Kidney (tissue), 14 donors: ENCODE results near the gene RAB11FIP3. TPM values are rescaled to one million over a fixed set of nuclear protein-coding genes. Genes with fewer than 3 reads are reported as not detected.

Experiments
- DNase-seq, 5 donors: peaks; one replicate each; pipeline ENCODE4 v3.0.0-alpha.2; 2013 to 2020
- FAIRE-seq: peaks from 2 replicates; lab custom pipeline; 2012; peaks lifted over from hg19 to GRCh38; lab: Jason Lieb, UNC
- H3K27ac ChIP-seq, 2 donors: one replicate each; pipeline ENCODE4 v1.7.0; 2013; ENCODE audit warnings: low read depth in 2 of 2, low read length in 2 of 2, inconsistent platforms in 1 of 2
- H3K27me3 ChIP-seq: one replicate; pipeline ENCODE4 v1.7.1; 2013; ENCODE audit warnings: low read length, inconsistent platforms; ENCODE audit not compliant: control insufficient read depth, insufficient read depth
- H3K36me3 ChIP-seq, 3 donors: one replicate each; pipeline versions ENCODE4 v1.7.0 to v1.7.1; 2013; ENCODE audit warnings: low read length in 3 of 3, control low read depth in 1 of 3, inconsistent platforms in 1 of 3; ENCODE audit not compliant: insufficient read depth in 3 of 3, control insufficient read depth in 2 of 3
- H3K4me1 ChIP-seq, 3 donors: one replicate each; pipeline versions ENCODE4 v1.7.0 to v1.7.1; 2013; ENCODE audit warnings: low read length in 3 of 3, inconsistent platforms in 1 of 3, low read depth in 1 of 3; ENCODE audit not compliant: control insufficient read depth in 2 of 3, insufficient read depth in 2 of 3
- H3K4me3 ChIP-seq, 3 donors: one replicate each; pipeline versions ENCODE4 v1.7.0 to v1.8.1; 2013; ENCODE audit warnings: low read length in 3 of 3, control low read depth in 1 of 3, inconsistent platforms in 1 of 3
- H3K9ac ChIP-seq, 3 donors: one replicate each; pipeline versions ENCODE4 v1.7.0 to v1.7.1; 2013; ENCODE audit warnings: low read length in 3 of 3, control low read depth in 1 of 3, inconsistent platforms in 1 of 3
- H3K9me3 ChIP-seq, 3 donors: one replicate each; pipeline versions ENCODE4 v1.7.0 to v1.7.1; 2013; ENCODE audit warnings: low read length in 3 of 3, control low read depth in 1 of 3, inconsistent platforms in 1 of 3; ENCODE audit not compliant: control insufficient read depth in 2 of 3, insufficient read depth in 1 of 3
- intact Hi-C: fragments of 100-400 bp; cut with DNase I; formaldehyde crosslinking; loops from one replicate; pipeline ENCODE4 v1.11.1; 2022
- polyA plus RNA-seq: library from polyadenylated mRNA; stranded (reverse); fragments of 350-450 nt; fragmentation: Illumina TruSeq; extraction: RNeasy Lipid Tissue Mini Kit (QIAGEN cat#74804); gene quantifications from one replicate; pipeline ENCODE4 v1.2.3, GENCODE V29; 2014; ENCODE audit warnings: low read depth, low replicate concordance; ENCODE audit not compliant: insufficient read depth
- total RNA-seq: library from RNA; stranded (reverse); fragmentation: NEBNext Ultra II Directional; extraction: Animal tissue kit (Norgen Biotek cat#: 25700); gene quantifications from one replicate; pipeline ENCODE4 v1.2.1, GENCODE V29; 2021
- TF ChIP-seq, protein P1 (sequence below): IDR thresholded peaks from 3 replicates; pipeline ENCODE4 v1.5.1; 2012; ENCODE audit warnings: mild to moderate bottlenecking, moderate library complexity, borderline replicate concordance; ENCODE audit not compliant: insufficient read depth; ENCODE audit errors: extremely low read depth
- donor health status: control.
- donor health status: control.
- donor health status: control.
- donor health status: control.
- donor health status: control.
- donor health status: DM: yes; HTN: yes; CAD: no.
- donor health status: Normal renal cell carcinoma (clear cell type).

Gene RAB11FIP3
- total and polyA plus RNA-seq, 2 donors from 2014 or later, result 84.9 to 162 TPM

DNA sequence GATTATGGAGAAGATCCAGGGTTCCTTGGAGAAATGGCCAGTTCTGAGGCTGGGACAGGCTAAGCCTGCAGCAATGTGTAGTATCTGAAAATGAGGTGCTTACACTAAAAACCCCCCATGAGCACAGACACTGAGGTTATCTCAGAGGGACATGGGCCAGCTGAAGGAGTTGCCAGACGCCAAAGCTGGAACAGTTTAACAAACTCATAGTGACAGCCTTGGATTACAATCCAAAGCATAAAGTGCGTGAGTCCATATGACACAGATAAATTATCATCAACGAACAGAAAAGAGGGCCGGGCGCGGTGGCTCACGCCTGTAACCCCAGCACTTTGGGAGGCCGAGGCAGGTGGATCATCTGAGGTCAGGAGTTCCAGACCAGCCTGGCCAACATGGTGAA is 90.9 kb downstream of the RAB11FIP3 start:
- Histone ChIP-seq H3K9me3 (no peaks in the 10 kb centered on the region), H3K27ac (no peak overlapping the region), H3K4me1 (no peaks in the 10 kb centered on the region), H3K36me3 (peaks cover 2 to 46% (median 28%) of the 10 kb centered on the region in 3 donors), H3K9ac (no peak overlapping the region), H3K4me3 (no peak overlapping the region), H3K27me3 (no peaks in the 10 kb centered on the region)
- TF ChIP-seq, protein P1, sequence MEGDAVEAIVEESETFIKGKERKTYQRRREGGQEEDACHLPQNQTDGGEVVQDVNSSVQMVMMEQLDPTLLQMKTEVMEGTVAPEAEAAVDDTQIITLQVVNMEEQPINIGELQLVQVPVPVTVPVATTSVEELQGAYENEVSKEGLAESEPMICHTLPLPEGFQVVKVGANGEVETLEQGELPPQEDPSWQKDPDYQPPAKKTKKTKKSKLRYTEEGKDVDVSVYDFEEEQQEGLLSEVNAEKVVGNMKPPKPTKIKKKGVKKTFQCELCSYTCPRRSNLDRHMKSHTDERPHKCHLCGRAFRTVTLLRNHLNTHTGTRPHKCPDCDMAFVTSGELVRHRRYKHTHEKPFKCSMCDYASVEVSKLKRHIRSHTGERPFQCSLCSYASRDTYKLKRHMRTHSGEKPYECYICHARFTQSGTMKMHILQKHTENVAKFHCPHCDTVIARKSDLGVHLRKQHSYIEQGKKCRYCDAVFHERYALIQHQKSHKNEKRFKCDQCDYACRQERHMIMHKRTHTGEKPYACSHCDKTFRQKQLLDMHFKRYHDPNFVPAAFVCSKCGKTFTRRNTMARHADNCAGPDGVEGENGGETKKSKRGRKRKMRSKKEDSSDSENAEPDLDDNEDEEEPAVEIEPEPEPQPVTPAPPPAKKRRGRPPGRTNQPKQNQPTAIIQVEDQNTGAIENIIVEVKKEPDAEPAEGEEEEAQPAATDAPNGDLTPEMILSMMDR, result no peak
- DNase-seq (no peak), FAIRE-seq (no peak)
- intact Hi-C loops, result no loop called here

DNA sequence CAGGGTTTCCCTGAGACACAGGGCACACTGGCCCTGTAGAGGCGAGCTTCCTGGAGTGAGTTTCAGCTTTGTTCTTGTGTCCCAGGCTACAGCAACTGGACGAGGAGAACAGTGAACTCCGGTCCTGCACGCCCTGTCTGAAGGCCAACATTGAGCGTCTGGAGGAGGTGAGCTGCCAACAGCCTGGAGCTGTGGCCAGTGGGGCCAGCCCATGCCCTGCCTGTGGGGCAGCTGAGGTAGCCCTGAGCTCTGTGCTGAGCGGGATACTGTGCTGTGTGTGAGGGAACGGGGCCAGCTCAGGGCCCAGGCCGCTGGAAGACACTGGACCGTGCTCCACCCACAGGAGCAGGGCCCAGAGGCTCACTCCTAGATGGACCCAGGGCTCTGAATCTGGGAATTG is 93.4 kb downstream of the RAB11FIP3 start:
- peaks cover 2 to 43% (median 26%) of the 10 kb centered on the region in 3 donors for H3K36me3 ChIP-seq
- intact Hi-C loops, result no loop called here

DNA sequence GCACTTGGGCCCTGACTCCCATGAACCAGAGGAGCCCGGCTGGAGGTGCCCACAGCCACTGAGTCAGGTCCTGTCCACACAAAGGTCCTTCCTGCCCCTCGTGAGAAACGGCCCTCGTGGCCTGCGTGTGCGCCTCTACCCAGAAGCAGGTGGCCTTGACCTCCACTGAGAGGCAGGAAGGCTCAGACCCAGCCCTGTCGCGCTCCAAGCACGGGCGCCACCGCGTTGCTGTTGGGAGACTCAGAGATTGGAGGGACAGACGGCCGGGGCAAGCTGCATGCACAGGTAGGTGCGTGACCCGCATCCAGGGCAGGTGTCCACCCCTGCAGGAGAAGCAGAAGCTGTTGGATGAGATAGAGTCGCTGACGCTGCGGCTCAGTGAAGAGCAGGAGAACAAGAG is 94.0 kb downstream of the RAB11FIP3 start:
- intact Hi-C loops, result no loop called here
- TF ChIP-seq, protein P1, result no peak

More for the DNA sequence above, 93.4 kb downstream of the RAB11FIP3 start:
- Histone ChIP-seq H3K4me3 (no peak overlapping the region), H3K27ac (no peak overlapping the region), H3K4me1 (peaks cover 0 to under 1% (median 0%) of the 10 kb centered on the region in 3 donors), H3K9ac (no peak overlapping the region), H3K27me3 (no peaks in the 10 kb centered on the region), H3K9me3 (no peaks in the 10 kb centered on the region)
- FAIRE-seq (no peak), DNase-seq (peak in 1 of 5 donors; percentile 59)
- TF ChIP-seq, protein P1, result no peak

More for the DNA sequence above, 94.0 kb downstream of the RAB11FIP3 start:
- H3K36me3 ChIP-seq, result peaks cover 2 to 43% (median 26%) of the 10 kb centered on the region in 3 donors
- H3K9me3 ChIP-seq, result no peaks in the 10 kb centered on the region
- FAIRE-seq (no peak), DNase-seq (peak in 1 of 5 donors; percentile 74)
- H3K4me3 ChIP-seq, result no peak overlapping the region
- no peak overlapping the region for H3K9ac ChIP-seq
- H3K4me1 ChIP-seq, result peaks cover 0 to 3% (median 0%) of the 10 kb centered on the region in 3 donors
- H3K27me3 ChIP-seq, result no peaks in the 10 kb centered on the region
- H3K27ac ChIP-seq, result no peak overlapping the region
